ENCODE data around the gene TIGD6. TPM values are rescaled to one million over a fixed set of nuclear protein-coding genes. Genes with fewer than 3 reads are reported as not detected.

TIGD6 gene
- total RNA-seq, 1 donor from 2014 or later = 4.7 TPM

DNA sequence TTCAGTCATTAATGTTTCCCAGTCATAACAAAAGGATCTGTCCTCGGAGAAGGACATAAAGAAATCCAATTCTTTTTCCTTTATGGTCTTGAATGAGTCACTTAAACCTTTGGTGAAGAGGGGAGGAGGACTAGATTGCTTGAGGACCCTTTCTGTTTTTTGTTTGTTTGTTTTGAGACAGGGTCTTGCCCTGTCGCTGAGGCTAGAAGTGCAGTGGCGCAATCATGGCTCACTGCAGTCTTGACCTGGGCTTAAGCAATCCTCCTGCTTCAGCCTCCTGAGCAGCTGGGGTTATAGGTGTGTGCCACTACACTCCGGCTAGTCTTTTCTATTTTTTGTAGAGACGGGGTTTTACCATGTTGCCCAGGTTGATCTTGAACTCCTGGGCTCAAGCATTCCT, 12.3 kb downstream of the TIGD6 start:
- Histone ChIP-seq H3K4me3 (no peak overlapping the region), H3K9me3 (no peaks in the 10 kb centered on the region), H3K27me3 (no peaks in the 10 kb centered on the region), H3K36me3 (peaks cover 0 to 6% of the 10 kb centered on the region in 2 donors), H3K4me1 (no peaks in the 10 kb centered on the region), H3K27ac (no peak overlapping the region)
- no peak for DNase-seq (ENCODE audit: extremely low spot score in 2 of 2)
- TF ChIP-seq POLR2AphosphoS5 (IDR thresholded peaks at IDR 0.05; ENCODE audit: insufficient read depth in 1 of 2, low read depth in 1 of 2) = no peak
- TF ChIP-seq, protein P1, sequence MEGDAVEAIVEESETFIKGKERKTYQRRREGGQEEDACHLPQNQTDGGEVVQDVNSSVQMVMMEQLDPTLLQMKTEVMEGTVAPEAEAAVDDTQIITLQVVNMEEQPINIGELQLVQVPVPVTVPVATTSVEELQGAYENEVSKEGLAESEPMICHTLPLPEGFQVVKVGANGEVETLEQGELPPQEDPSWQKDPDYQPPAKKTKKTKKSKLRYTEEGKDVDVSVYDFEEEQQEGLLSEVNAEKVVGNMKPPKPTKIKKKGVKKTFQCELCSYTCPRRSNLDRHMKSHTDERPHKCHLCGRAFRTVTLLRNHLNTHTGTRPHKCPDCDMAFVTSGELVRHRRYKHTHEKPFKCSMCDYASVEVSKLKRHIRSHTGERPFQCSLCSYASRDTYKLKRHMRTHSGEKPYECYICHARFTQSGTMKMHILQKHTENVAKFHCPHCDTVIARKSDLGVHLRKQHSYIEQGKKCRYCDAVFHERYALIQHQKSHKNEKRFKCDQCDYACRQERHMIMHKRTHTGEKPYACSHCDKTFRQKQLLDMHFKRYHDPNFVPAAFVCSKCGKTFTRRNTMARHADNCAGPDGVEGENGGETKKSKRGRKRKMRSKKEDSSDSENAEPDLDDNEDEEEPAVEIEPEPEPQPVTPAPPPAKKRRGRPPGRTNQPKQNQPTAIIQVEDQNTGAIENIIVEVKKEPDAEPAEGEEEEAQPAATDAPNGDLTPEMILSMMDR (IDR thresholded peaks at IDR 0.05) = no peak
- no peak for TF ChIP-seq POLR2A (IDR thresholded peaks at IDR 0.05)
- intact Hi-C loops (cut with DNase I) = loop anchor here (10.0 kb wide), 1 partner anchor 153 kb away; no protein-coding TSS in a partner anchor

DNA sequence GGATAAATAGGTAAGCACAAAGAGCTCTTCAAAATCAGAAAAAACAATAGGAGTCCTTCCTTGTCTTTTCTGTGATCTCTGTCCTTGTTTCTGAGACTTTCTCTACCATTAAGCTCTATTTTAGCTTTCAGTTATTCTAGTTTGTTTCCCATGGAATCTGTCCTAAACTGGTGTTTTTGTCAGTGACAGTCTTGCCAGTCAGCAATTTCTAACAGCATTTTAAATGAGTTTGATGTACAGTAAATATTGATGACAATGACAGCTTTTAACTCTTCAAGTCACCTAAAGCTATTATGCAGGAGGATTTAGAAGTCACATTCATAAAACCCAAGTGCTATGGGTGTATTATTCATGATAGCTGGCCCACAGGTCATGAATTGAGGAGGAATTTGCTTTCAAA, 17.9 kb downstream of the TIGD6 start:
- H3K27ac ChIP-seq = no peak overlapping the region
- H3K4me3 ChIP-seq = no peak overlapping the region
- H3K36me3 ChIP-seq = peaks cover 0 to 29% of the 10 kb centered on the region in 2 donors
- no peaks in the 10 kb centered on the region for H3K27me3 ChIP-seq
- DNase-seq (ENCODE audit: extremely low spot score in 2 of 2) = no peak
- no peaks in the 10 kb centered on the region for H3K9me3 ChIP-seq
- no peak for TF ChIP-seq POLR2A (IDR thresholded peaks at IDR 0.05)
- TF ChIP-seq, protein P1 (IDR thresholded peaks at IDR 0.05) = no peak
- no peak for TF ChIP-seq POLR2AphosphoS5 (IDR thresholded peaks at IDR 0.05; ENCODE audit: insufficient read depth in 1 of 2, low read depth in 1 of 2)
- intact Hi-C loops (cut with DNase I) = loop anchor here (10.0 kb wide), 1 partner anchor 148 kb away; no protein-coding TSS in a partner anchor
- no peaks in the 10 kb centered on the region for H3K4me1 ChIP-seq

DNA sequence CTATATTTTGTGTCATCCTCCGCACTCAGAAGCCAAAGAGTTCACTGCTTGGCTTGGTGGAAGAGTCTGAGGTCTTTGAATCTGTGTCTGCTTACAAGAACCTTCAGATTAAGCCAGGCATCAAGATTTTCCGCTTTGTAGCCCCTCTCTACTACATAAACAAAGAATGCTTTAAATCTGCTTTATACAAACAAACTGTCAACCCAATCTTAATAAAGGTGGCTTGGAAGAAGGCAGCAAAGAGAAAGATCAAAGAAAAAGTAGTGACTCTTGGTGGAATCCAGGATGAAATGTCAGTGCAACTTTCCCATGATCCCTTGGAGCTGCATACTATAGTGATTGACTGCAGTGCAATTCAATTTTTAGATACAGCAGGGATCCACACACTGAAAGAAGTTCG, 19.2 kb downstream of the TIGD6 start:
- no peak for DNase-seq (ENCODE audit: extremely low spot score in 2 of 2)
- Histone ChIP-seq H3K4me1 (no peaks in the 10 kb centered on the region), H3K27me3 (no peaks in the 10 kb centered on the region), H3K4me3 (no peak overlapping the region), H3K36me3 (peaks cover 0 to 29% of the 10 kb centered on the region in 2 donors), H3K9me3 (no peaks in the 10 kb centered on the region), H3K27ac (no peak overlapping the region)
- TF ChIP-seq, protein P1 (IDR thresholded peaks at IDR 0.05) = no peak
- TF ChIP-seq POLR2A (IDR thresholded peaks at IDR 0.05) (no peak), POLR2AphosphoS5 (IDR thresholded peaks at IDR 0.05; ENCODE audit: insufficient read depth in 1 of 2, low read depth in 1 of 2) (no peak)
- intact Hi-C loops (cut with DNase I) = loop anchor here (10.0 kb wide), 1 partner anchor 146 kb away; no protein-coding TSS in a partner anchor

DNA sequence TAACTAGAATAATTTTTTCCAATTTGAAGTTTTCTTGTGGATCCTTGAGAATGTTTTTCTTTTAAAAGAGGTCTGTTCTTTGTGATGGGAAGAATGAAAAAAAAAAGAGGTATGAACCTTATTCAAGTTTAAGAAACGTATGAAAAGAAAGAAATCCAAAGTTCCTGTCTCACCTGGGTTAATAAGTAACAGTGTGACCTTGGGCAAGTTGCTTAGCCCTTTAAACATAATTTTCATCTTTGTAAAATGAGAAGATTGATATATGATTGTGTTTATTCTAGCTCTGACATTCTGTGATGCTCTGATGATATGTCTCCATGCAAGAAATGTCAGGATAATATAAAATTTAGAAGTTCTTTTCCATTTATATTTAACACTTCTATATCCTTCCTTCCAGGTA, 20.6 kb downstream of the TIGD6 start:
- Histone ChIP-seq H3K4me1 (no peaks in the 10 kb centered on the region), H3K9me3 (no peaks in the 10 kb centered on the region), H3K27ac (no peak overlapping the region), H3K27me3 (no peaks in the 10 kb centered on the region), H3K36me3 (peaks cover 0 to 29% of the 10 kb centered on the region in 2 donors), H3K4me3 (no peak overlapping the region)
- TF ChIP-seq, protein P1 (IDR thresholded peaks at IDR 0.05) = no peak
- no peak for TF ChIP-seq POLR2AphosphoS5 (IDR thresholded peaks at IDR 0.05; ENCODE audit: insufficient read depth in 1 of 2, low read depth in 1 of 2)
- no peak for TF ChIP-seq POLR2A (IDR thresholded peaks at IDR 0.05)
- DNase-seq (ENCODE audit: extremely low spot score in 2 of 2) = no peak
- intact Hi-C loops (cut with DNase I) = loop anchor here (10.0 kb wide), 1 partner anchor 145 kb away; no protein-coding TSS in a partner anchor

DNA sequence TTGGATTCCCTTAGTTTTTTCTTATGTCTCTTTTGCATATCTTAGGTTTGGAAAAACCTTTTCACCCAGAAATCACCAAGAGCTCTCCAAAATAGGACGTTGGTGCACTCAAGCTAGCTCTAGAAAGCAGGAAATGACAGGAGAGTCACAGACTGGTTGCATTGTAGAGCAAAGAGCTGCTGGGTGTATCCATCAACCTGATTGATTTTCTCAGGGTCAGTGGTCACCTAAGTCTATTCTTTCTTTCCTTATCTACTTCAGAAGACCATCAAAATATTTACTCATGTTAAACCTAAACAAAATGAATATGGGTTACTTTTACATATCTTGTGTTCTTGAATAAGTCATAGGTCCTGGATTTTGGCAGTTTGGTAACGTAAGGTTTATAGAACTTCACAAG, 25.0 kb downstream of the TIGD6 start:
- Histone ChIP-seq H3K4me3 (no peak overlapping the region), H3K9me3 (no peaks in the 10 kb centered on the region), H3K27me3 (no peaks in the 10 kb centered on the region), H3K4me1 (no peaks in the 10 kb centered on the region), H3K27ac (no peak overlapping the region), H3K36me3 (peaks cover 0 to 18% of the 10 kb centered on the region in 2 donors)
- DNase-seq (ENCODE audit: extremely low spot score in 2 of 2) = no peak
- TF ChIP-seq POLR2AphosphoS5 (IDR thresholded peaks at IDR 0.05; ENCODE audit: insufficient read depth in 1 of 2, low read depth in 1 of 2) (no peak), POLR2A (IDR thresholded peaks at IDR 0.05) (no peak)
- TF ChIP-seq, protein P1 (IDR thresholded peaks at IDR 0.05) = no peak
- intact Hi-C loops (cut with DNase I) = no loop called here

Data from vagina (tissue), 2 donors.